HG03520 (cell line): ENCODE measurements around the gene SLC30A2.

Experiments
- ATAC-seq: cut with Tn5 transposase; IDR thresholded peaks from one replicate; pipeline ENCODE4 v1.9.1; 2021; ENCODE audit warnings: mild to moderate bottlenecking, moderate library complexity; ENCODE audit not compliant: unreplicated experiment

Gene SLC30A2

GRCh38 chr1:26070296-26070962, 24.5 kb upstream of the SLC30A2 start:
- no peak for ATAC-seq

GRCh38 chr1:26069941-26070295, 24.0 kb upstream of the SLC30A2 start:
- no peak for ATAC-seq

- no peak for ATAC-seq
These were observed 21.6 kb upstream of the SLC30A2 start, which contains the start of gene TRIM63 for GRCh38 chr1:26067432-26067911. Gene TRIM63 (minus strand): TSS chr1:26067630. CDS start chr1:26067494, 136 bp downstream.

- no peak for ATAC-seq
These were observed 20.9 kb upstream of the SLC30A2 start for GRCh38 chr1:26066857-26067256.

- ATAC-seq = no peak
These were observed 20.2 kb upstream of the SLC30A2 start for GRCh38 chr1:26066160-26066559.

- no peak for ATAC-seq
These were observed 18.6 kb upstream of the SLC30A2 start for GRCh38 chr1:26064553-26064952.

- ATAC-seq = no peak
These were observed 15.1 kb upstream of the SLC30A2 start for GRCh38 chr1:26060832-26061574.

GRCh38 chr1:26059906-26060305, 14.0 kb upstream of the SLC30A2 start:
- ATAC-seq = no peak

- no peak for ATAC-seq
These were observed 12.2 kb upstream of the SLC30A2 start for GRCh38 chr1:26058052-26058595.

- ATAC-seq = no peak
These were observed 11.3 kb upstream of the SLC30A2 start for GRCh38 chr1:26057189-26057588.

- ATAC-seq = no peak
These were observed 9.1 kb upstream of the SLC30A2 start for GRCh38 chr1:26055041-26055440.

GRCh38 chr1:26053718-26054560, 8.0 kb upstream of the SLC30A2 start:
- ATAC-seq = no peak

GRCh38 chr1:26050248-26050640, 4.3 kb upstream of the SLC30A2 start:
- no peak for ATAC-seq

GRCh38 chr1:26049531-26050247, 3.8 kb upstream of the SLC30A2 start:
- ATAC-seq = no peak

- no peak for ATAC-seq
These were observed 1.5 kb upstream of the SLC30A2 start for GRCh38 chr1:26047278-26047874.

- no peak for ATAC-seq
These were observed 553 bp upstream of the SLC30A2 start for GRCh38 chr1:26046246-26047095.

GRCh38 chr1:26044971-26045721, 772 bp downstream of the SLC30A2 start:
- ATAC-seq = no peak

GRCh38 chr1:26044414-26044813, 1.5 kb downstream of the SLC30A2 start:
- no peak for ATAC-seq
